Measurements from ENCODE around the gene MPZL3.
A peak's percentile ranks its signal among the peaks of the same experiment; 100 is the strongest.

MPZL3 gene, protein sequence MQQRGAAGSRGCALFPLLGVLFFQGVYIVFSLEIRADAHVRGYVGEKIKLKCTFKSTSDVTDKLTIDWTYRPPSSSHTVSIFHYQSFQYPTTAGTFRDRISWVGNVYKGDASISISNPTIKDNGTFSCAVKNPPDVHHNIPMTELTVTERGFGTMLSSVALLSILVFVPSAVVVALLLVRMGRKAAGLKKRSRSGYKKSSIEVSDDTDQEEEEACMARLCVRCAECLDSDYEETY

DNA sequence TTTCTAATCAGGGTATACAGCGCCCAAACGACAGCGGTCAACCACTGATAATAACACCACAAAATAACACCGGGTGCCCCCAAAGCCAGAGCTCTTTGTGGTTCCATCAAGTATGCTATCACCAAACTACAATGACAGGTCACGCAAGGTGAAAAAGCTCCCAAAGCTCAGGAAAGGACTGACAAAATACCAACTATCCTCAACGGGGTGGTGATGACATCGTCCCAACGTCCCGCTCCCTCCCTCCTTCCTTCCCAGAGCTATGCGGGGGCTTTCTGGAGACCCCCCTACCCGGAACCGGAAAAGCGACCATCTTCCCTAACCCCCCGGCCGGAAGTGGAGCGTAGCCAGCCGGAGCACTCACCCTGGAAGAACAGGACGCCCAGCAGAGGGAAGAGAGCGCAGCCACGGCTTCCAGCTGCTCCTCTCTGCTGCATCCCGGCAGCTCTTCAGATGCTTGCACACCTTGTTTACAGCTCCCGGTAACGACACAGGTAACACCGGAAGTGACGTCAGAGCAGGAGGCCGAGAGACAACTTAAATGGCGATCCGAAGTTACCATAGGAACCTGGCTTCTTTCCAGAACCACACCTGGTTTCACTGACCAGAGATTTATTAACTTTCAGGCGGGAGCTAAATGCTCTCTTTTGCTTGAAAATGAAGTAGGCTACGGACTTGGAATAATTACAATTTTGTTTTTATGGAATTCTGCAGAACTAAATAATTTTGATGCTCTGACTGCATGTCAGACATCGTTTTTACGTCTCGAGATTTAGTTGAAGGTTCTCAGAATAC is at the start of gene MPZL3:
Gene MPZL3 (minus strand): TSS at position 508 of the 795 bp plus-strand sequence. CDS start 71 bp downstream, at position 437.
- peak; percentile 72 for DNase-seq (ENCODE audit: low read depth)

DNA sequence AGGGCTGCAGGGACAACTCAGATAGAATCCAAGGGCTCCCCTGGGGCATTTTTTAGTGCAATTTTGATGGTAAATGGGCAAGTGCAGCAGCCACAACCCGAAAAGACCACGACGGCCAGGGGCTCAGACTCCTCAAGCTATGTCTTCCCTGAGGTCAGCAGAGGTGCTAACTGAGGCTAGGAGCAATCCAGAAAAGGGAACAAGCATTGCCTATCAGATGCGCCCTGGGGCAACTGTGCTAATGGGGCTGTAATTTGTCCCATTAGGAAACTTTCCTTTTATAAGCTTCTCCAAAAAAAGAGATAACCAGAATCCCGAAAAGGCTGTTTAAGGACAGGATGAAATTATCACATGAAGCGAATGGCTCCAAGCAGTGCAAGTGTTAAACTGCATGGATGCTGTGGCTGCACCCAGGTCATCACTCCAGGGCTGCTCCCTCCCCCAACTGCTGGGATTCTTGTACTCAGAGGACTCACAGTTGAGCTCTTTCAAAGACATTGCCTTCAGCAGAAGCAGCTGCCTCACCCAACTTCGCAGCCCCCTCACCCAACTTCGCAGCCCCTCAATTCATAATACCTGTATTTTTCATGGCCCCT is 49.5 kb upstream of the MPZL3 start:
- DNase-seq (ENCODE audit: low read depth): no peak

DNA sequence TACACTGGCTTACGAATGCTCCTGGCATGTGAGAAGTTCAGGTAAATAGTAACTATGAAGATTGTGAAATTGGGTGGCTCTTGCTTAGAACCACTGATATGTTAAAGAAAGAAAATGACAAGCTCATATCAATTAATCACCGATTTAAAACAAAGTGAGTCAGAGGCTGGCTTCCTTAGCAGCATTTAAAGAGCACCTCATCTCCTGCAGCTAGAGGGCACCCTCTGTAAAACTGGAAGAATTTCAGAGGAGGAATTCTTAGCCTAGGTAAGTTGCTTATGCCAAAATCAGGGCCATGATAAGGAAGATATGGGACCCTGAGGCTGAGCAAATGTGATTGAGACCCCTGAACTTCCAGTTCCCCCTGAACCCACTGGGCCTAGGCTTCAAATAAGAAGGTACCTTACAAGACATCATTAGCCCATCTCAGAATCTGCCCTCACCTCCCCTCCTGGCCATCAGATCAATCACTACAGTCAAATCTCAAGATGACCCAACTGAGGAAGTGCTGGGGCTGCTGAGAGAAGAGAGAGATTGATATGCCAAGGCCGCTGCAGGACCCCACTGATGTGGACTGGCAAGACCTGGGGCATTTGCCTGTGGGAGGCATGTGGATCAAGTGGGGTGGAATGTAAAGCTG is 43.8 kb upstream of the MPZL3 start:
- DNase-seq (ENCODE audit: low read depth): peak; percentile 43

DNA sequence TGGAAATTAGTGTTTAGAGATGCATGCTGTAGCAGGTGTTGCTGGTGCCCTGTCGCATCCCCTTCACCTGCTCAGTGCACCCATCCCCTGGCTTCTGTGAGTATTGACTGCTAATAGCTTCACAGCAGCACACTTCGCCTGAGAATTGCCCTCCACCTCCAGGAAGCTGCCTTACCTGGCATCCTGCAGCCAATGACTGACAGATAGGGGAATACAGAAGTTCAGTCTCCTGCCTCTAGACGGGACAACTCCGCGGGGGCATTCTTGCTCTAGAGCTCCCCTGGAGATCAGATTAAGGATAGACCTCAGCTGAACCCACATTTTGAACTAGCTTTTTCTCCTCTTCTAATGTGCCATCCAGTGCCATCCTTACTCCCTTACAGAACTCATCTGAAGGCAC is 43.0 kb upstream of the MPZL3 start:
- DNase-seq (ENCODE audit: low read depth): no peak

DNA sequence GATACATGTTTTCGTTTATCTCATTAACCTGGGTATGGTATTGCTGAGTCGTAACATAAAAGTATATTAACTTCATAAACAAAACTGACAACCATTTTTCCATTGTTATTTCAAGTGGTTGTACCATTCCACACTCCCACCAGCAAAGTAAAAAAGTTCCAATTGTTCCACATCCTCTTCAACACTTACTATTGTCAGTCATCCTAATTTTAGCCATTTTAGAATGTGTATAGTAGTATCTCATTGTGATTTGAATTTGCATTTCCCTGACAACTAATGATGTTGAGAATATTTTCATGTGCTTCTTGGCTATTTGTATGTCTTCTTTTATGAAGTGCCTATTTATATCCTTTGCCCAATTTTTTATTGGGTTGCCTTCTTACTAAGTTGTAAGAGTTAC is 41.9 kb upstream of the MPZL3 start:
- DNase-seq (ENCODE audit: low read depth): no peak

DNA sequence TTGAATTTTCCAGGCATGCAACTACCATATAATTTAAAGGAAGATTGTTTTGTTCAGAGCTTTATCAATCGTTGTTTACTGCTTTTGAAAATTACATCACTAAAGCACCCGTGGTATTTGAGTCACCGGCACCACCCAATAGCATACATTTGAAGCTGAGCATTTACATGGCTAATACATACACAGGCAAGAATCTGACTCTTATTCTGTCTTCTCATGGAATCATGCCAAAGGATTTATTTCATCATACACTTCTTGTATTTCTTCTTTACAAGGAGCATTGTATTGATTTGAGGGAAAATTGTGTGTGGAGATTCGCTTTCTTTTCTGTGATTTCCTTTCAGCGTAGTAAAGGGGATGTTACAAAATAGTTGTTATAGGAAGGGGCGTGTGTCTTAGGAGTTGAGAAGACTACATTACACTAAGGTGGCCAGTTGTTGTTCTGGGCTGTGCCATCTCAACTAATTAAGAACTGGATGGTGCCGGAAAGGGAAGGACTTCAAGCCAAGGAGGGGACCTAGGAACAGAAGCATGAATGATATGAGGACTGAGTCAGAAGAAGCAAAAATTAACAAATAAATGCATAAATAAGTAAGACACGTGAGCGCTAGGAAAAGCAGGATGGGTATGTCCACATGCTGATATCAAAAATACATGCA is 39.4 kb upstream of the MPZL3 start:
- DNase-seq (ENCODE audit: low read depth): no peak

DNA sequence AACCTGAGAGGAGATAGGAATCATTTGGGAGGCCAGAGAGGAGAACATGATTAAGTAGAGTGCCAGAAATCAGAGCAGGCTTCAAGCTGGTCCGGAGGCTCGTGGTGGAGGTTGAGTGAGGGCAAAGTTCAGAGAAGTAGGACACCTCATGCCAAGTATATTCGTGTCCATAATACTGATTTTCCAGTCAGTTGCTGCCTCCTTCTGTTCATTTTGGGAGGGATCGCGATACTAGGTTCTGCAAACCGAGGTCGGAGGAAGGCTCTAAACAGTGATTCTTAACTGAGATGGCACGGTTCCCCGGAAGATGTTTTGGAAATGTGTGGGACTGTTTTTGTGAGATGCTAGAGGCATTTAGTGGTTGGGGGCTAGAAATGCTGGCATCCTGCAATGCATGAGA is 38.8 kb upstream of the MPZL3 start:
- DNase-seq (ENCODE audit: low read depth): no peak

DNA sequence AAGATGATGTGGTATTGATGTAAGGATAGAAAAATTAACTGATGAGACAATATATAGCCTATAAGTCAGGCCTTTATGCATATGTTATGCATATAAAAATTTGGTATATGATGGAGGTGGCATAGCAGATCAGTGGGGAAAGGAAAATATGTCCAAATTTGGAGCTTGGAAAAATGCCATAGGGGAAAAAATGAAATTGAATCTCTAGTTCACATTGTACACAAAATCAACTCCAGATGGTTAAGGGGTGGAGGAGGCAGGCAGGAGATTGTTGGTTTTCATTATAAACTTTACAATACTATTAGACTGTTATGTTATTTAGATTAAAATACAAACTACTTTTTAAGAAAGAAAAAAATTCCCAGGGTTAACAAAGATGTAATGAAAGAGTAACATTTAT is 37.2 kb upstream of the MPZL3 start:
- no peak for DNase-seq (ENCODE audit: low read depth)

DNA sequence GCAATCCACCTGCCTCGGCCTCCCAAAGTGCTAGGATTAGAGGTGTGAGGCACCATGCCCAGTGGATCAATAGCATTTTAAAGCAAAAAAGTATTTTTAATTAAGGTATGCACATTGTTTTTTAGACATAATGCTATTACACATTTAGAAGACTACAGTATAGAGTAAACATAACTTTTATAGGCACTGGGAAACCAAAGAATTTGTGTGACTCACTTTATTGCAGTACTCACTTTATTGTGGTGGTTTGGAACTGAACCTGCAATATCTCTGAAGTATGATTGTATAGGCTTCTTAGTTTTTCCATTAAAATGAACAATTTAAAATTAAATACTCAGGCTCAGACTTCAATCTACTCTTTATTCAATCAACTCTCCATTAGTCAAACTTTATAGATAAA is 34.8 kb upstream of the MPZL3 start:
- DNase-seq (ENCODE audit: low read depth): no peak

DNA sequence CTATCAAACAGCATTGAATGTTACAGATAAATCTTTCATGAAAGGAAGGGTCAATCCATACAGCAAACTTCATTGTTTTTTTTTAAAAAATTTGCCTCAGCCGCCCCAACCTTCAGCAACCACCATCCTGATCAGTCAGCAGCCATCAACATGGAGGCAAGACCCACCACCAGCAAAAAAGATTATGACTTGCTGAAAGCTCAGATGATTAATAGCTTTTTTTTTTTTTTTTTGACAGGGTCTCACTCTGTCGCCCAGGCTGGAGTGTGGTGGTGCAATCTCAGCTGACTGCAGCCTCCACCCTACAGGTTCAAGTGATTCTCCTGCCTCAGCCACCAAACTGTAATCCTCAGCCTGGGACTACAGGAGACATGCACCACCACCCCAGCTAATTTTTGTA is 34.4 kb upstream of the MPZL3 start:
- DNase-seq (ENCODE audit: low read depth): no peak

DNA sequence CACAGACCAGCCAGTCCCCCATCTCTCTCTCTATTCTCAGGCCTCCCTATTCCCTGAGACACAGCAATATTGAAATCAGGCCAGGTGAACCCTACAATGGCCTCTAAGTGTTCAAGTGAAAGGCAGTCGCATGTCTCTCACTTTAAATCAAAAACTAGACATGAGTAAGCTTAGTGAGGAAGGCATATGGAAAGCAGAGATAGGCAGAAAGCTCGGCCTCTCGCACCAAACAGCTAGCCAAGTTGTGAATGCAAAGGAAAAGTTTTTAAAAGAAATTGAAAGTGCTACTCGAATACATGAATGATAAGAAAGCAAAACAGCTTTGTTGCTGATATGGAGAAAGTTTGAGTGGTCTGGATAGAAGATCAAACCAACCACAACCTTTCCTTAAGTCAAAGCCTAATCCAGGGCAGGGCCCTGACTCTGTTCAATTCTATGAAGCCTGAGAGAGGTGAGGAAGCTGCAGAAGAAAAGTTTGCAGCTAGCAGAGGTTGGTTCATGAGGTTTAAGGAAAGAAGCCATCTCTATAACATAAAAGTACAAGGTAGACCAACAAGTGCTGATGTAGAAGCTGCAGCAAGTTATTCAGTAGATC is 31.7 kb upstream of the MPZL3 start:
- no peak for DNase-seq (ENCODE audit: low read depth)

DNA sequence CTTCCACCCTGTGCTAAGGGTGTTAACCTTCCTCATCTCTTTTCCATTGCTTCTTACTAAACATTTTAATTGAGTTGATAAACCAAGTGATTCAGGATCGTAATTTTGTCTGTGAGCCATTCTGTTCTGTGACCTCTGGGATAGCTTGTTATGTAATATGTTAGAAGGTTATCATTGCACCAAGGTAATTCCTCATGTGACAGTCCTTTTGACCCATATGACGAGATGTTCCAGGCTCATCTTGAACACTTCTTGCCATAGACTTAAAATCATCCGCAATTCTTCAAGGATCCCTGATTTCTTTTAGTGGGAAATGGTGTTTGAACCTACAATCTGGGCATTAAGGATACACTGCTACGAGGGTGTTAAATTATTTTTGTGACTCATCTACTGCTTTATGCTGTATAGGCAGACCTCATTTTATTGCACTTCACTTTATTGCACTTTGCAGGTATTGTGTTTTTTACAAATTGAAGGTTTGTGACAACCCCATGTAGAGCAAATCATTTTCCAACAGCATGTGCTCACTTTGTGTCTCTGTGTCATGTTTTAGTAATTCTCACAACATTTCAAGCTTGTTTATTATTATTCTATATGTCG is 31.0 kb upstream of the MPZL3 start:
- DNase-seq (ENCODE audit: low read depth): no peak

DNA sequence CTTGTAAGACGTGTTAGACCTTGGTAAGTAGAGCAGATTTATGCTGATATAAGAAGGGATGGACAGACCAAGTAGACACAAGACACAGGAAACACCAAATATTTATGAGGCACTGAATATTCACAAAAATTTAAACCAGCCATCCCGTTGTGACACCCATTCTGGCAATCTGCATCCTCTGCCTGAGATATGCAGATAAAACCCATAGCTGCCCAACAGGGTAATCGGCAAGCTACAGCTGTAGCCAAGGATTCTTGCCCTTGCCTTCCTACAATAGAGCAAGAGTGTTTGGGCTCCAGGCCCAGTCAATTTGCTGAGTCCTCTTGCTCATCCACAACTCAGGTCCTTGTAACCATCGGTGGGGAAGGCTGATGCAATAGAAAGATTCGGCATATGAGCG is 30.4 kb upstream of the MPZL3 start:
- no peak for DNase-seq (ENCODE audit: low read depth)

DNA sequence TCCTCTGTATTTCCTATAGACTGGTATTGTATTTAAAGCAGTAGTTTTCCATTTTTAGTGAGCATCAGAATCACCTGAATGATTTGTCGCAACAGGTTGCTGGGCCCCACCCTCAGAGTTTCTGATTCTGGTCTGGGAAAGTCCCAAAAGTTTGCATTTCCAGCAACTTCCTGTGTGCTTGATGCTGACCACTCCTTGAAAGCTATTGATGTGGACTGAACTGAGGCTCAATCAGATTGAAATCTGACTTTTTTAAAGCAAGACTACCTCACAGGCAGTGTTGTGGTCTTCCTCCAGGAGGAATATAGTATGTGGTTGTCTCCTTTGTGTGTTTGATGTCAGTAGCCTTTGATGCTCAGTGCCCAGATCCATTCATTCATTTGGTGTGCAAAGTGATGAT is 29.1 kb upstream of the MPZL3 start:
- no peak for DNase-seq (ENCODE audit: low read depth)

DNA sequence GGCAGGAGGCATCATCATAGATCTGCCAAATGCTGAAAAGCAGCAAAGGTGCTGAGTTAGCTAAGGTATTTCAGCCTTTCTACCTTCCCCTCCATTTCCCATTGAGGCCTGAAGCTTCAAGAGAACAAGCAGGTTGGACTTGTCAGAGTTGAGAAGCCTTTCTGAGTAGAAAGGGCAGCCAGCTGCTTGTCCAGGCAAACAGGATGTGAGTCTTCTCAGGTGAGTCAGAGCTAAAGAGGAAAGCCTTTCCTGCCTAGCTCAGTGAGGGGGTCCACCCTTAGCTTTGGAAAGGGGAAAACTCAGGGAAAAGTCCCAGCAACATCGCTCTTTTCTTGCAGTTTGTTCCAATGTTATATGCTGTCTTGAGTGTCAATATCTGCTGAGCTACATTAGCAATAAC is 25.1 kb upstream of the MPZL3 start:
- DNase-seq (ENCODE audit: low read depth): no peak

DNA sequence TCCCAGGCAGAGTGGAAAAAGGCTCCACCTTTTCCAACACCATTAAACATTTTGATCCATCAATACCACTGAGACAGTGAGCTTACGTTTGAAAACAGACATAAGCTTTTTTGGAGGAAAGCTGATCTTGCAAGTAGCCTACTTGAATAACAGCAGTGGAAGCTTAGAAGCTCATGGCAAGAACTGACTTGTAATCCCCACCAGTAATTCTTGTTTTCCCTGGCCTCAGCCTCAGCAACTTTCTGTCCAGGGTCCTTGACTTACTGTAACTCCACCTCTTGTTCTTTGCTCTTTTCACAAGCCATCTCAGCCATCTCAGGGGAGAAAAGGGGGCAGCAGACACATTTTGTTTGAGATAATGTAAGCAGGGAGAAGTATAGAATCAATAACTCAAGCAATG is 24.3 kb upstream of the MPZL3 start:
- DNase-seq (ENCODE audit: low read depth): no peak

DNA sequence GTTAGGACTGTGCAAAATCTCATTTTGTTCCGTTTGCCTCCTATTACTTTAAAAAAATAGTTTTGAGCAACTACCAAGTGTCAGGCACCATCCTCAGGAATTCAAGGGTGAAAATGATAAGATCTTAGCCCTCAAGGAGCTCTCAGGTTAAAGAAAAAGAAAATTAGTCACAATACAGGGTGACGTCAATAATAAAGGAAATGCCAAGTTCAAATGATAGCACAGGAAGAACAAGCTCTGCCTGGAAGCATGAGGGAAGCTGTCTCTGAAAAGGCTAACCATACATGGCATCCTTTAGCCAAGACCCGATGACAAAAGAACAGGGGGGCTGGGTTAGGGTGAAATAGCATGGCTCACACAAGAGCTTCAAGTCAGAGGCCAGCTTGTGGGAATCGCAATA is 23.0 kb upstream of the MPZL3 start:
- DNase-seq (ENCODE audit: low read depth): no peak

DNA sequence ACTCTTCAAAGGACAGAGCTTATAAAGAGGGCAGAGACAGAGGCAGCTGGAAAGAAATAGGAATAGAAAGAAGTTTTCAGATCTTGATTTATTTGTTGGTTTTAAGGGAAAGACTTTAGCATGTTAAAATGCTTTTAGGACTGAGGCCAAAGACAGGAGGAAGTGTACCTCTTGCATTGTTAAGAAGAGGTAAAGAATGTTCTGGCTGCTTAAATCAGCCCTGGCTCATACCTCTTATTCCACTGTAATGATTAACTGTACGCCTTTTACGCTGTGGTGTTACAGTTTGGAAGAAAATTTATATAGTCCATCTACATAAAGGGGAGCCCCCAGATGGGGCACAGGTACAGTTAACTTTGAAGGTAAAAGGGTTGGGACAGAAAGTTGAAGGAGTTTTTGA is 22.0 kb upstream of the MPZL3 start:
- DNase-seq (ENCODE audit: low read depth): no peak

DNA sequence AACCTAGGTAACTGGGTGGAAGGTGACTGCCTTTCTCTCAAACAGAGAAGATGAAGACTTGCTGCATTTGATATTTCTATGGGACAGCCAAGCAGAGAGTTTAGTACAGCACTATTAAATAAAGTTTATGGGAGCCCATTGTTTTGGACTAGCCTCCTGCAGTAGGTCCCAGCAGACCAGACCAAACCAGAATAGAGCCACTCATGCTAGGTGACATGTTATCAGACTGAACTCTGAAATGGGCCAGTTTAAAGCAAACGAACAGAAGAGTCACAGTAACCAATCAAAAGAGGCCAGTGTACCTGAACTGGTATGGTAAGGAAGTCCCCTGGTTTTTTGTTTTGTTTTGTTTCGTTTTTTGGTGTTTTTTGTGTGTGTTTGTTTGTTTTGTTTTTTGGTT is 19.8 kb upstream of the MPZL3 start:
- DNase-seq (ENCODE audit: low read depth): no peak

DNA sequence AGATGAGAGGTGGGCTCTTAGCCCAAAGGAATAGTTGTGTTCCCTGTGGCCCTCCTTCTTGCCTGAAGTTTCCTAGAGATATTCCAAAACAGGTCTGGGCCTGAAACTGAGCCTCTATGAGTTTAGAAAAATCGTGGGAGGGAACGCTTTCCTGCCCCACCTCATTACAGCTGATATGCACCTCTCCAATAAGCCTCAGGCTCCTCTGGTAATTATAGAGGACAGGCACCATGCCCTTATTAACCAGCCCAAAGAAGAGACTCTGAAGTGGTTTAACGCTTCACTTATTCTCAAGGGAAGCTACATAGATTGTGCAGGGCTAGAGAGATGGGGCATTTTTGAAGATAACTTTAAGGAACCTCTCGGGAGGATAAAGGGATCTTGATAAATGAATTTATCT is 15.3 kb upstream of the MPZL3 start:
- no peak for DNase-seq (ENCODE audit: low read depth)

DNA sequence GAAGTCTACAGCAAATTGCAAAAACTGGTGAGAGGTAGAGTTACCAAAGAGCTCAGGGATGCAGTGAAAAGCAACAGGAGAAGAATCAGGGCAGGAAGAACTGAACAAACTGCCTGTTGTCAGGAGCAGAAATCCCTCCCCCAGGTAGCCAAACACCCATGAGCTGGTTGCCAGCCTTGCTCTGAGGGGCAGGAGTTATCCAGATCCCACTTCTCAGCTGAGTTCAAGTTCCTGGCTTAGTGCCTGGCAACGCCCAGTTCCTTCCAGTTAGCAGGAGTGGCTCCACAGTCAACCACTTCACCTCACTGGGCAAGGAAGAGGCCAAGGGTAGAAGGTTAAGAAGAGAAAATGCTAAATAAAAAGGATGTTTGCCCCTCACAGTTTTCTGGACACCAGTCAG is 13.8 kb upstream of the MPZL3 start:
- DNase-seq (ENCODE audit: low read depth): no peak

Measured in activated T-cell treated with anti-CD3 and anti-CD28 coated beads for 1 hour (primary cell).